Stimulated activated naive CD8-positive, alpha-beta T cell treated with anti-CD3 and anti-CD28 coated beads, Interleukin-15, Interleukin-2, amounts not matched to agents 100 ng/mL and 50 ng/mL, for 24 hours (primary cell): ENCODE measurements around the gene NDST4.
"Not testable (repeated sequence)": the region's sequence is repeated elsewhere in the genome, so short reads cannot be mapped to it uniquely, and the experiment has no call there.

Experiments used
- H3K27ac Mint-ChIP-seq: one replicate; pipeline ENCODE4 v1.8.0; 2021; ENCODE audit warnings: mild to moderate bottlenecking, mixed read lengths
- H3K27me3 Mint-ChIP-seq: one replicate; pipeline ENCODE4 v1.8.0; 2021; ENCODE audit warnings: mixed read lengths
- H3K36me3 Mint-ChIP-seq: one replicate; pipeline ENCODE4 v1.8.0; 2021; ENCODE audit warnings: low read depth, mixed read lengths
- H3K4me1 Mint-ChIP-seq: one replicate; pipeline ENCODE4 v1.8.0; 2021; ENCODE audit warnings: low read depth, mixed read lengths
- H3K4me3 Mint-ChIP-seq: one replicate; pipeline ENCODE4 v1.8.0; 2021; ENCODE audit warnings: mild to moderate bottlenecking, mixed read lengths
- H3K9me3 Mint-ChIP-seq: one replicate; pipeline ENCODE4 v1.8.0; 2021; ENCODE audit warnings: mixed read lengths

NDST4 gene

GRCh38 chr4:114986133-114986532 lies 127.3 kb downstream of the NDST4 start:
- no peaks in the 10 kb centered on the region for H3K4me1 Mint-ChIP-seq
- H3K27me3 Mint-ChIP-seq: no peaks in the 10 kb centered on the region
- peaks cover 4% of the 10 kb centered on the region for H3K9me3 Mint-ChIP-seq
- no peak overlapping the region for H3K27ac Mint-ChIP-seq
- H3K36me3 Mint-ChIP-seq: no peaks in the 10 kb centered on the region
- H3K4me3 Mint-ChIP-seq: no peak overlapping the region

DNA sequence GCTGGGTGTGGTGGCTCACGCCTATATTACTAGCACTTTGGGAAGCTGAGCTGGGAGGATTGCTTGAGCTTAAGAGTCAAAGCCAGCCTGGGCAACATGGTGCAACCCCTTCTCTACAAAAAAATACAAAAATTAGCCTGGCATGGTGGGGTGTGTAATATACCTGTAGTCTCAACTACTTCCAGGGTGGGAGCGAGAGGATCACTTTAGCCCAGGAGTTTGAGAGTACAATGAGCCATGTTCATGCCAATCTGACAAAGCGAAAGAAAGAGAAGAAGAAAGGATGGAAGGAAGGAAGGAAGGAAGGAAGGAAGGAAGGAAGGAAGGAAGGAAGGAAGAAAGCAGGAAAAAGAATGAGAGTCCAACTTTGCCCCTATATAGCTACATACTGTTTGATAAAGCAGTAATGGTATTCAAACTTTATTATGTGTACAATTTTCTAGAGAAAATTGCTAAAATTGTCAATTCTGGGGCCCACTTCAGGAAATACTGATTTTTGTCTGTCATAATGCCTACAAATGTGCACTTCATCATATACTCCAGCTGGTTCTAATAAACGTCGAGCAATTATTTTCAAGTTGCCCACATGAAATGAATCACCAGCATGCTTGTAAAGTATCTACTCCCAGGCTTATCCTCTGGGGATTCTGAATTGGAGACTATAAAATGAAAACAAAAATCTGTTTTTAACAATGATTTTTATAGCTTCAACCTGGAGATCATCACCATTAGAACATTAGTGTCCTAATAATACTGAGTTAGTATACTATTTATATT lies 132.3 kb downstream of the NDST4 start:
- Mint-ChIP-seq H3K27ac (no peak overlapping the region), H3K27me3 (no peaks in the 10 kb centered on the region), H3K36me3 (no peaks in the 10 kb centered on the region), H3K4me3 (no peak overlapping the region), H3K9me3 (peaks cover 4% of the 10 kb centered on the region), H3K4me1 (no peaks in the 10 kb centered on the region)

DNA sequence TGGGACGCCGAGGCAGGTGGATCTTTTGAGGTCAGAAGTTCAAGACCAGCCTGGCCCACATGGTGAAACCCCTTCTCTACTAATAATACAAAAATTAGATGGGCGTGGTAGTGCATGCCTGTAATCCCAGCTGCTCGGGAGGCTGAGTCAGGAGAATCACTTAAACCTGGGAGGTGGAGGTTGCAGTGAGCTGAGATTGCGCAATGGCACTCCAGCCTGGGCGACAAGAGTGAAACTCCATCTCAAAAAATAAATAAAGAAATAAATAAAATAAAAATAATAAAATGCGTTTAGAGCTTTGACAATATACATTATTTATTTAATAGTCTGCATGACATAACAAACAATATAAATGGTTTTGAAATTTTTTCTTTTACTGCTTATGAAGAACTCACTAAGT lies 133.0 kb downstream of the NDST4 start:
- H3K4me3 Mint-ChIP-seq, H3K4me1 Mint-ChIP-seq, H3K27ac Mint-ChIP-seq, H3K27me3 Mint-ChIP-seq, H3K36me3 Mint-ChIP-seq, H3K9me3 Mint-ChIP-seq: not testable (repeated sequence)

DNA sequence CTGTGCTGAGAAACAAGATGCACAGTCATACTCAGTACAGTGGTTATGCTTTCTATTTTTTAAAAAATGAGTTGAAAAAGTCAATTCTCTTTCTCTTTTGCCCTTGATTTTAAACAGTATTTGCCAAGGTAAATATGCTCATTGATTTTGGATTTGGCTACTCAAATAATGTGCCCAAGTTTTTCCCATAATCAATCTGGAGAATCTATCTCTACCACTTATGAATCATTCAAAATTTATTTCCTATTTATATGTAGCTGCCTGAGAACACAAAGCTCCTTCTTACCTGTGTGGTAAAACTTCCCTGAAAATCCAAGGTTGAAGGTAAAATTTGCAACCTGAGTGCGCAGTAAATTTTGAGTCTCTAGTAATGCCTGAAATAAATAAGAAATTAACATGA lies 136.5 kb downstream of the NDST4 start:
- Mint-ChIP-seq H3K27ac (no peak overlapping the region), H3K4me3 (no peak overlapping the region), H3K27me3 (no peaks in the 10 kb centered on the region), H3K36me3 (no peaks in the 10 kb centered on the region), H3K9me3 (peaks cover under 1% of the 10 kb centered on the region), H3K4me1 (no peaks in the 10 kb centered on the region)

DNA sequence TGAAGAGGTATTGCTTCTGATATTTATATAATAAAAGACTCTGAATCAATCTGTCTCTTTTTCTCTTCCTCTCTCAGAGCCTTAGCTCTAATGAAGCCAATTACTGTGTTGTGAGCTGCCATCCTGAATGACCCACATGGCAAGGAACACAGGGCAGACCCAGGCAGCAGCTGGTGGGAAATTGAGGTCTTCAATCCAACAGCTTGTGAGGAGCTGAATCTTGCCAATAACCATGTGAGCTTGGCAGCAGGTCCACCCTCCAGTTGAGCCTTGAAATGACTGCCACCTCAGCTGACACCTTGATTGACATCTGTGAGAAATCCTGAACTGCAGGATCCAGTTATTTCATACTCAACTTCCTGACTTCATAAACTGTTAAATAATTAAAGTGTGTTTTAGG lies 149.4 kb downstream of the NDST4 start:
- Mint-ChIP-seq H3K9me3 (peaks cover 9% of the 10 kb centered on the region), H3K4me1 (no peaks in the 10 kb centered on the region), H3K36me3 (no peaks in the 10 kb centered on the region), H3K4me3 (no peak overlapping the region), H3K27ac (no peak overlapping the region), H3K27me3 (no peaks in the 10 kb centered on the region)

DNA sequence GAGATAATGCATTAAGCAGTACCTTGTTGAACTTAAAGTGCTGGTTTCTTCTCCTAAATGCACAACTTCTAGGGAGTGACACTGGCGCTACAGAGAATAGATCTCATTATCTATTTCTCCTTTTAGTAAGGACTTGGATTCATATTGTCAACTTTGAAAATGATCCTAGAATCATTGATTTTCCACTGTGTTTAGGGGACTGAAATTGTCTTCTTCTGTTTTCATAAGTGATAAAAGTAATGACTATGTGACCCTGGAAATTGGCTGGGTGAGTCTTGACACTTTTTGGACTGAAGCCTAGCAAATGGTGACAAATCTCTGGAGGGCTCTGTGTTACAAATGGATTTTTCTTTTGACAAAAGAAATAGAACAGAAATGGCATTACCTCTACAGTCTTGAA lies 167.8 kb downstream of the NDST4 start:
- Mint-ChIP-seq H3K9me3 (peaks cover 10% of the 10 kb centered on the region), H3K27me3 (no peaks in the 10 kb centered on the region), H3K36me3 (no peaks in the 10 kb centered on the region), H3K4me3 (no peak overlapping the region), H3K27ac (no peak overlapping the region), H3K4me1 (no peaks in the 10 kb centered on the region)

GRCh38 chr4:114941503-114941902 lies 171.9 kb downstream of the NDST4 start:
- H3K27me3 Mint-ChIP-seq: no peaks in the 10 kb centered on the region
- no peaks in the 10 kb centered on the region for H3K4me1 Mint-ChIP-seq
- no peak overlapping the region for H3K27ac Mint-ChIP-seq
- peaks cover 10% of the 10 kb centered on the region for H3K9me3 Mint-ChIP-seq
- H3K36me3 Mint-ChIP-seq: no peaks in the 10 kb centered on the region
- no peak overlapping the region for H3K4me3 Mint-ChIP-seq

DNA sequence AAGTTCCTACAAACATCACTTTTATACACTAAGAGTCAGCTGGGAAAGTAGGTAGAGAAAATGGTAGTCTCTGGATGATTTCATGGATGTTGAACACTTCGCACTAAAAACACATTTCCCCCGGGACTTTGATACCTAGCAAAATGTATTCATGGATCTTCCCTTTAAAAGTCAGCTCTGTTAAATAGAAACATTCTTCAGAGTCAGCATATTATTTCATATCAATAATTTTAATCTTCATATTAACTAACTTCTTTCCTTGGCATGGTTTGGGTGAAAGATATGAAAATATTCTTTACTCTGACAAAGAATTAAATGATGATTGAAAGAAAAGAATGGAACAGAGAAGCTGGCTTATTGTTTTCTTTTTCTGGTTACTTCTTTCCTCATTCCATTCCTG lies 185.5 kb downstream of the NDST4 start:
- no peaks in the 10 kb centered on the region for H3K9me3 Mint-ChIP-seq
- no peaks in the 10 kb centered on the region for H3K36me3 Mint-ChIP-seq
- no peaks in the 10 kb centered on the region for H3K27me3 Mint-ChIP-seq
- no peak overlapping the region for H3K27ac Mint-ChIP-seq
- no peaks in the 10 kb centered on the region for H3K4me1 Mint-ChIP-seq
- H3K4me3 Mint-ChIP-seq: no peak overlapping the region

GRCh38 chr4:114926583-114926982 lies 186.8 kb downstream of the NDST4 start:
- no peak overlapping the region for H3K27ac Mint-ChIP-seq
- H3K36me3 Mint-ChIP-seq: no peaks in the 10 kb centered on the region
- H3K27me3 Mint-ChIP-seq: no peaks in the 10 kb centered on the region
- H3K4me1 Mint-ChIP-seq: no peaks in the 10 kb centered on the region
- no peak overlapping the region for H3K4me3 Mint-ChIP-seq
- H3K9me3 Mint-ChIP-seq: no peaks in the 10 kb centered on the region

DNA sequence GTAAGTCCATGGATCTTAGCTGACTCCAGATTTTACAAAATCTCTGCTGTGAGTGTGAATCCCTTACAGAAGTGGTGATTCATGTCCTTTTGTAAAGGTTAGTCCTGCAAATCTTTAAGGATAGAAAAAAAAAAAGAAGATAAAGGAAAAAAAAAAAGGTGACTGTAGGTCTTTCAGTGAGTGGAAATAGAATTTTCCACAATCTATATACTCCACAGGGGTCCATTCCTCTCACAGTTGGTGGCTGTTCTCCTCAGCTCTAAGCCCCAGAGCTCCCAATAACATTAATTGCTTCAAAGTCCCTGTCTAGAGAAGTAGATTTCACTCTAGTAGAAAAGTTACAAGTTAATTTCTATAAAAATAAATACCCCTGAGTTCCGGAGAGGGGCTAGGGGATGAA lies 189.1 kb downstream of the NDST4 start:
- Mint-ChIP-seq H3K36me3 (no peaks in the 10 kb centered on the region), H3K9me3 (no peaks in the 10 kb centered on the region), H3K27ac (no peak overlapping the region)

GRCh38 chr4:114922592-114922933 lies 190.9 kb downstream of the NDST4 start:
- no peak overlapping the region for H3K27ac Mint-ChIP-seq
- no peaks in the 10 kb centered on the region for H3K9me3 Mint-ChIP-seq
- no peaks in the 10 kb centered on the region for H3K36me3 Mint-ChIP-seq
- no peaks in the 10 kb centered on the region for H3K27me3 Mint-ChIP-seq
- H3K4me3 Mint-ChIP-seq: no peak overlapping the region
- no peaks in the 10 kb centered on the region for H3K4me1 Mint-ChIP-seq

More for the DNA sequence above, 189.1 kb downstream of the NDST4 start:
- Mint-ChIP-seq H3K4me1 (no peaks in the 10 kb centered on the region), H3K4me3 (no peak overlapping the region), H3K27me3 (no peaks in the 10 kb centered on the region)

- Mint-ChIP-seq H3K4me3 (no peak overlapping the region), H3K4me1 (no peaks in the 10 kb centered on the region), H3K27me3 (no peaks in the 10 kb centered on the region), H3K27ac (no peak overlapping the region), H3K9me3 (no peaks in the 10 kb centered on the region), H3K36me3 (no peaks in the 10 kb centered on the region)
Measured at GRCh38 chr4:114921790-114922591, 191.4 kb downstream of the NDST4 start.

- Mint-ChIP-seq H3K9me3 (no peaks in the 10 kb centered on the region), H3K4me3 (no peak overlapping the region), H3K27me3 (no peaks in the 10 kb centered on the region), H3K27ac (no peak overlapping the region), H3K4me1 (no peaks in the 10 kb centered on the region), H3K36me3 (no peaks in the 10 kb centered on the region)
Measured at GRCh38 chr4:114921191-114921590, 192.2 kb downstream of the NDST4 start.

DNA sequence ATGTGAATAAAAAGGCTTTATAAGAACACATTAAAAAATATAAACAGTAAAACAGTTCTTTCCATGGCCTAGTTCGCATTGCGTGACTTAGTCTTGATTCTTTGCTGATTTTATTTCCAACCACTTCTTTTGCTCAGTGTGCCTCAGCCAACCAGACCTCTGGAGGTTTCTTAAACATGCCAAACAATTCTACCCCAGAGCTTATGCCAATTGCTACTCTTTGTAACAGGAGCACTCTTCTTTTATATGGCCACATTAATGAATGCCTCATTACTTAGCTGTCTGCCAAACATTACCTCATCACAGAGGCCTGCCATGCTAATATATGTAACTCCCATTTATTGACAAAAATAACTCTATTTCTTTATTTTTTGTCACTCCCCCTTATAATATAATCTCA lies 202.3 kb downstream of the NDST4 start:
- Mint-ChIP-seq H3K27ac (no peak overlapping the region), H3K4me1 (no peaks in the 10 kb centered on the region), H3K4me3 (no peak overlapping the region), H3K9me3 (no peaks in the 10 kb centered on the region), H3K36me3 (no peaks in the 10 kb centered on the region), H3K27me3 (no peaks in the 10 kb centered on the region)

DNA sequence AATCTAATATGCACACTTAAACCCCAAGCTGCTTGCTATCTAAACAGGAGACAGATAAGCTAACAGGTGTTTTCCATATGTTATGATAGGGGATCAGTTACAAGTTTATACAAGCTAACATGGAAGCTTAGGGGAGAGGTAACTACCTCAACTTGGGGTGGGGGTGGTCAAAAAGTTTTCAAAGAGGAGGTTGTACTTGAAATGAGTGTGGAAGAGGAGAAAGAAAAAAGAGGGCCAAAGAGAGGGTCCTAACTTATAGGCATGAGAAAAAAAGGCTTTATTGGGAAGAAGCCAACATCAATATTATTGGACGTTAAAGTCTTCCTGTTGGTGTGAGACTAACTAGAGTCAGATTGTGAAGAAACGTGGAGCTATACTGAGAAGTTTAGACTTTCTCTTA lies 205.9 kb downstream of the NDST4 start:
- Mint-ChIP-seq H3K4me3 (no peak overlapping the region), H3K9me3 (no peaks in the 10 kb centered on the region), H3K4me1 (no peaks in the 10 kb centered on the region), H3K36me3 (no peaks in the 10 kb centered on the region), H3K27ac (no peak overlapping the region), H3K27me3 (no peaks in the 10 kb centered on the region)

GRCh38 chr4:114905017-114905416 lies 208.4 kb downstream of the NDST4 start:
- H3K27me3 Mint-ChIP-seq: no peaks in the 10 kb centered on the region

More at GRCh38 chr4:114905017-114905416, 208.4 kb downstream of the NDST4 start:
- no peak overlapping the region for H3K27ac Mint-ChIP-seq
- no peaks in the 10 kb centered on the region for H3K36me3 Mint-ChIP-seq
- no peaks in the 10 kb centered on the region for H3K9me3 Mint-ChIP-seq
- no peak overlapping the region for H3K4me3 Mint-ChIP-seq
- no peaks in the 10 kb centered on the region for H3K4me1 Mint-ChIP-seq
